HG02973 (cell line): ENCODE measurements around the gene INSR.
A peak's percentile ranks its signal among the peaks of the same experiment; 100 is the strongest.
"Not testable (repeated sequence)": the region's sequence is repeated elsewhere in the genome, so short reads cannot be mapped to it uniquely, and the experiment has no call there.

ENCODE experiments used
- ATAC-seq: cut with Tn5 transposase; IDR thresholded peaks from one replicate; pipeline ENCODE4 v1.9.1; 2021; ENCODE audit warnings: moderate library complexity; ENCODE audit not compliant: unreplicated experiment

Gene INSR

GRCh38 chr19:7106711-7107657 is 187.2 kb downstream of the INSR start:
- no peak for ATAC-seq

- ATAC-seq, result no peak
Measured at GRCh38 chr19:7104747-7105447, 189.3 kb downstream of the INSR start.

DNA sequence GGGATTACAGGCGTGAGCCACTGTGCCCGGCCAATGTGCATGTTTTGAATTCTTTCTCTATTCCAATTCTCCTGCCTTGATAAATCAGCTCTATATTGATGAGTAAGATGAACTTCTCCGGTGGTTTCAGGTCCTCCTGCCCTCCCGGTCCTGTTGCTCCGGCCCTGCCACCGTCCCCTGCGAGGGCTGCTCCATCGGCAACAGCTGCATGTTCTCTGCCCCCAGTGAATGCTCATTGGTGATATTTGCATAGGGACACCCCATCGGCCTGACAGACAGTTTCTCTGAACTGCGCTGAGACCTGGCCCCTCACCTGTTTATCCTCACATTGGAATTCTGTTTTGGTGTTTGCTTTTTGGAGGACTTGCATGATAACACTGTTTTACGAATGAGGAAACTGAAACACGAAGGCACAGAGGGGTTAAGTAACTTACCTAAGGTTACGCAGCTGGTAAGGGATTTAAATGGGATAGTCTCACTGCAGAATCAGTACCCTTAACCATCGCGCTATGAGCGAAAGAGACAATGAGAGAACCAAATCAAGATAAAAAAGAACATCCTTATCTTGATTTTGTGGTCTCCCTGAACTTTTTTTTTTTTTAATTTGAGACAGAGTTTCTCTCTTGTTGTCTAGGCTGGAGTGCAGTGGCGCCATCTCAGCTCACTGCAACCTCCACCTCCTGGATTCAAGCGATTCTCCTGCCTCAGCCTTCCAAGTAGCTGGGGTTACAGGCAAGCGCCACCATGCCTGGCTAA is 192.5 kb downstream of the INSR start:
- ATAC-seq, result no peak

DNA sequence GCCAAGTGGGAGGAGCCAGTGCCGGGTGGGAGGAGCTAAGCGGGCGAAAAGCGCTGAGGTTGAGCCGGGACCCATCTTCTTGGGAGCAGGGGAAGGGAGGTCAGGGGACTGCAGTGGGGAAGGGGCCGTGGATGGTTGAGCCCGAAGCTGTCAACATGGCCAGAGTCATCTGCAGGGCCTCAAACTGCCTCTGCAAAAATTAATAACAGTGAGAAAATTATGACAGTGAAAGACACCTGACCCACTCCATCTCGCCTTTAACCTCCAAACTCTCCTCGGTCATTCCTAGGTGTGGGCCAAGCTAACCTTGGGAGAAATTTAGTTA is 194.7 kb downstream of the INSR start:
- no peak for ATAC-seq

DNA sequence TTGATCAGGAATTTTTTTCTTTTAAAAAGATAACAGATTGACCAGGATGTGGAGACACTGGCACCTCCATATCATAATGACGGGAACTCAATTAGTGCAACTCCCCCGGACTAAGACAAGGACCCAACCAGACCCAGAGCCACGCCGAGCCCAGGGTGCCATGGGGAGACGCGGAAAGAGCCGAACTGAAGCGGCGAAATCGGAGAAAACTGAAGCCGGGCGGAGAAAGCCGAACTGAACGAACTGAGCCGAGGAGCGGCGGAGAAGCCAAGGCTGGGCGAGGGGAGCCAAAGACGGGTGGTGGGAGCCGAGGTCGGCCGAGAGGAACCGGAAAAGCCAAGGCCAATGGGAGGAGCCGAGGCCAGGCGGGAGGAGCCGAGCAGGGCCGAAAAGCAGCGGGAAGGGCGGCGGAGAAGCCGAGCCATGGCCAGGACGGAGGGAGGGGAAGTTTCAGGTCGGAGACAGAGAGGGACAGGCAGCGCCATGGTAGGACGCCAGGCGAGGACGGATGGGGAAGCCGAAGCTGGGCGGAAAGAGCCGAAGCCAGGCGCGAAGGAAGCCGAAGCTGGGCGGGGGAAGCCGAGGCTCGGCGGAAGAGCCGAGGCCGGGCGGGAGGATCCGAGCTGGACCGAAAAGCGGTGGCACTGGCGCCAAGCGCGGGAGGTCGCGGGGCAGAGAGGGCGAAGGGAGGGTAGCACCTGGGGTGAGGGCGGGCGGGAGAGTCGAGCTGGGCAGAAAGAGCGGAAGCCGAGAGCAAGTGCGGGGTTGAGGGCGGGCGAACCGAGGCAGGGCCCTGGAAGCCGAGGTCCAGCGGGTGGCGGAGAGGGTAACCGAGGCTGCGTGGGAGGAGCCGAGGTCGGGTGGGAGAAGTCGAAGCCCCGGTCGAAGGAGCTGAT is 195.3 kb downstream of the INSR start:
- peak; percentile 77 for ATAC-seq

GRCh38 chr19:7098096-7098495 is 196.1 kb downstream of the INSR start:
- ATAC-seq, result no peak

DNA sequence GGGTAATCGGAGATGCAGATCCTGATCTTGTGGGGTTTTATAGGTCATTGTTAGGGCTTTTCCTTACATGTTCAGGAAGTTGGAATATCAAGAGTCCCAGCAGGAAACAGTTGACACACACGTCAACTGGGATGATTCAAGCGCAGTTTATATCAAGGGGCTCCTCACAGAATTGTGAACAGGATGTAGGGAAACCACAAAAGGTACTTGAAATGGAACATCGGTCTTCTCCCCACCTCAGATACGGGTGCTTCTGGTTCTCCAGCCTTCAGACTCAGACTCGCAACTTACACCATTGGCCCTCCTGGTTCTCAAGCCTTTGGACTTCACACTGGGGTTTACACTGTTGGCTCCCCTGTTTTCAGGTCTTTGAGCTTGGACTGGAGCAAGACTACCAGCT is 205.2 kb downstream of the INSR start:
- ATAC-seq, result no peak

DNA sequence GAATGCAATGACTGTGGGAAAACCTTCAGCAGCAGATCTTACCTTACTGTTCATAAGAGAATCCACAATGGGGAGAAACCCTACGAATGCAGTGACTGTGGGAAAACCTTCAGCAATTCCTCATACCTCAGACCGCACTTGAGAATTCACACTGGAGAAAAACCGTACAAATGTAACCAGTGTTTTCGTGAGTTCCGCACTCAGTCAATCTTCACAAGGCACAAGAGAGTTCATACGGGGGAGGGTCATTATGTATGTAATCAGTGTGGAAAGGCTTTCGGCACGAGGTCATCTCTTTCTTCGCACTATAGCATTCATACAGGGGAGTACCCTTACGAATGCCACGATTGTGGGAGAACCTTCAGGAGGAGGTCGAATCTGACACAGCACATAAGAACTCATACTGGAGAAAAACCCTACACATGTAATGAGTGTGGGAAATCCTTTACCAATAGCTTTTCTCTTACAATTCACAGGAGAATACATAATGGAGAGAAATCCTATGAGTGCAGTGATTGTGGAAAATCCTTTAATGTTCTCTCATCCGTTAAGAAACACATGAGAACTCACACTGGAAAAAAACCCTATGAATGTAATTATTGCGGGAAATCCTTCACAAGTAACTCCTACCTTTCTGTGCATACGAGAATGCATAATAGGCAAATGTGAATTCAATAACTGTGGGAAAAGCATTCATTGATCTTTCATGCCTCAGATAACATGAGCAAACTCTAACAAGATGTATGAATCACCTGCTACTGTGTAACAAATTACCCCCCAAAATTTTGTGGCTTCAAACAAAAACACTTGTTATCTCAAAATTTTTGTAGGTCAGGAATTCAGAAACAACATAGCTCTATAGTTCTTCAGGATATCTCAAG is 210.9 kb downstream of the INSR start:
- ATAC-seq, result no peak

DNA sequence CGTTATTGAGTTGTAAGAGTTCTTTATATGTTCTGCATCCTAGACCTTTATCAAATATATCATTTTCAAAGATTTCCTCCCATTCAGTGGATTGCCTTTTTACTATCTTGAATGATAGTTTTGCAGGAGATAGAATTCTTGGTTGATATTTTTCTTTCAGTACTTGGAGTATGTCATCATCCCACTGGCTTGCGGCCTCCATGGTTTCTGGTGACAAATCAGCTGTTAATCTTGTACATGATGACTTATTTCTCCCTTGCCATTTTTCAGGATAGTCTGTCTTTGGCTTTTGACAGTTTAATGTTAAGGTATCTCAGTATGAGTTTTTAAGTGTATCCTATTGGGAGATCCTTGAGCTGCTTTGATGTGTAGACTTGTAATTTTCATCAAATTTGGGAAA is 216.2 kb downstream of the INSR start:
- no peak for ATAC-seq

DNA sequence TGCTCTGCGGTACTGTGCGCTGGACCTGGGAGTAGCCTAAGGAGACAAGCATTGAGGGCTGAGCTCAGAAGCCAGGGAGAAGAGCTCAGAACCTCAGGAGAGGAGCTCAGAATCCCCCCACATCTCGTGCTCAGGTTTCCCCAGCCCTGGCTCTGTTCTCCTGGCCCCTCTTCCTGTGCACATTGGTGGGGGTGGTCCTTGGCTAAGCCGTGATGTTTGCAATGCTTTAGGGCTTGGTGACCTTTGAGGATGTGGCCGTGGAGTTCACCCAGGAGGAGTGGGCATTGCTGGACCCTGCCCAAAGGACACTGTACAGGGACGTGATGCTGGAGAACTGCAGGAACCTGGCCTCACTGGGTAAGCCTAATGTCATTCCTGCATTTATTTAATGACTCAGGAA is 218.1 kb downstream of the INSR start:
- no peak for ATAC-seq

DNA sequence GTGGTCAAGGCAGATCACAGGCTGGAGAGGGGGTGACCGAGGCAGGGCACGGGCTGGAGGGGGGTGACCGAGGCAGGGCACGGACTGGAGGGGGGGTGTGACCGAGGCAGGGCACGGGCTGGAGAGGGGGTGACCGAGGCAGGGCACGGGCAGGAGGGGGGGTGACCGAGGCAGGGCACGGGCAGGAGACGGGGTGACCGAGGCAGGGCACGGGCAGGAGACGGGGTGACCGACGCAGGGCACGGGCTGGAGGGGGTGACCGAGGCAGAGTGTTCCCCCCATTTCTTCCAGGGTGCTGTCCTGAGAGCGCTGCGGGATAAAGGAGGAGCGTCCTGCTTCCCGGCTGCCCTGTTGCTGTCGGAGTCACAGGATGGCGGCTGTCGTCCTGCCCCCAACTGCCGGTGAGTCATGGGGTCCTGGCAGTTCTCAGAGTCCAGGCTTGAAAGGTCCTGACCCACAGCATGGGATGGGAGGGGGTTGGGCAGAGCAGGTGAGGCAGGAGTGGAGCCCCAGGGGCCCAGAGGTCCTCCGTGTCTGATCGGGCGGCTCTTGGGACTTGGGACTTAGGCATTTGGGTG is 219.4 kb downstream of the INSR start:
- no peak for ATAC-seq

DNA sequence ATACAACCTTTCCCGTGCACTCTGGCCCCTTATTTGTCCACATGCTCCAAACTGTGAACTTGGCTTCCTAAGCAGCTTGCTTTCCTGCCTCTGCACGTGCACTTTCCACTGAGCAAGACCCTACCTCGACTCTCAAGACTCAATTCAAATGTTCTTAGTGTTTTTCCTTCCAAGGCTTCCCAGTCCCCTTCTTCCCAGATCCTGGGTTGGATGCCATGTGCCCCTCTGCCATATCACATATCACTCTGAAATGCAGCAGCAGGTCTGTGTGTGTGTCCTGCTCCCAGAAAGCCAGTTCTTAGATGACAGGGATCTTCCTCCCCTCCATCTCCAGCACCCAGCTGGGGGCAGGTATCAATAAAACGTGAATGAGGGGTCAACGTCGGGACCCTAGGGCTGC is 221.7 kb downstream of the INSR start:
- ATAC-seq, result no peak

- ATAC-seq, result no peak
Measured at GRCh38 chr19:7069904-7070226, 224.3 kb downstream of the INSR start.

- ATAC-seq, result peak; percentile 75
Measured at GRCh38 chr19:7069042-7069903, 224.9 kb downstream of the INSR start, which contains the start of gene ZNF557. Gene ZNF557, plus strand, starts transcription at chr19:7069703. Its CDS starts 5,372 bp downstream, at chr19:7075075.

DNA sequence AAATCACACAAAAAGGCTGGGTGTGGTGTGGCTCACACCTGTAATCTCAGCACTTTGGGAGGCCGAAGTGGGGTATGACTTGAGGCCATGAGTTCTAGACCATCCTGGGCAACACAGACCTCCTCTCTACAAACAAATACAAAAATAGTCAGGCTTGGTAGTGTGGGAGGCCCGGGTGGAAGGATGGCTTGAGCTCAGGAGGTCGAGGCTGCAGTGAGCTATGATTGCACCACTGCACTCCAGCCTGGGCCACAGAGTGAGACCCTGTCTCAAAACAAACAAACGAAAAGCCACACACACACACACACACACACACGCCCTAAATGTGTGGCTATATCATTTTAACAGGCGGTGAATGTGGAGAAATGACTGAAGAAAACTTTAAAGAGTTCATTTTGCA is 225.6 kb downstream of the INSR start:
- ATAC-seq, result no peak

- no peak for ATAC-seq
Measured at GRCh38 chr19:7067716-7068115, 226.5 kb downstream of the INSR start.

- ATAC-seq, result not testable (repeated sequence)
Measured at GRCh38 chr19:7067122-7067521, 227.1 kb downstream of the INSR start.

- no peak for ATAC-seq
Measured at GRCh38 chr19:7063764-7064418, 230.3 kb downstream of the INSR start.
